ENCODE results near the gene ATP7B.

GRCh38 chr13:51912511-51913225, 98.6 kb downstream of the ATP7B start:
- TF ChIP-seq YY1 (IDR thresholded peaks at IDR 0.05; ENCODE audit: insufficient read depth, insufficient read length) (no peak), SUZ12 (IDR thresholded peaks at IDR 0.05; ENCODE audit: extremely low read depth, insufficient read depth, insufficient read length) (no peak), ZNF274 (IDR thresholded peaks at IDR 0.05; ENCODE audit: low read depth, low read length) (no peak)

All from NT2/D1 (cell line).